WTC11 (cell line): ENCODE measurements around the gene PCDH7.

Experiments used
- ATF1 ChIP-seq: sonication (generic); formaldehyde crosslinking; IDR thresholded peaks from 2 replicates; pipeline ENCODE4 v1.8.1; 2023; ENCODE audit warnings: mild to moderate bottlenecking, moderate library complexity, missing genetic modification reagents
- CREM ChIP-seq: sonication (generic); formaldehyde crosslinking; IDR thresholded peaks from 2 replicates; pipeline ENCODE4 v1.8.1; 2022; ENCODE audit warnings: mild to moderate bottlenecking, missing genetic modification reagents, moderate library complexity
- FOXJ3 ChIP-seq: sonication (generic); formaldehyde crosslinking; IDR thresholded peaks from 2 replicates; pipeline ENCODE4 v1.9.0; 2021; ENCODE audit warnings: missing genetic modification reagents, mild to moderate bottlenecking, borderline replicate concordance
- FOXK1 ChIP-seq: sonication (generic); formaldehyde crosslinking; IDR thresholded peaks from 2 replicates; pipeline ENCODE4 v1.8.0; 2022; ENCODE audit warnings: mild to moderate bottlenecking, moderate library complexity, missing genetic modification reagents
- TF ChIP-seq, protein P1 (sequence below): fragments of 200-600 bp; IDR thresholded peaks from 2 replicates; pipeline ENCODE4 v1.8.0; 2022; ENCODE audit warnings: antibody characterized with exemption
- TF ChIP-seq, protein P2 (sequence below): fragments of 250-450 bp; sonication (Bioruptor Pico); IDR thresholded peaks from 2 replicates; pipeline ENCODE4 v2.1.2; 2022; ENCODE audit warnings: mild to moderate bottlenecking, moderate library complexity

DNA sequence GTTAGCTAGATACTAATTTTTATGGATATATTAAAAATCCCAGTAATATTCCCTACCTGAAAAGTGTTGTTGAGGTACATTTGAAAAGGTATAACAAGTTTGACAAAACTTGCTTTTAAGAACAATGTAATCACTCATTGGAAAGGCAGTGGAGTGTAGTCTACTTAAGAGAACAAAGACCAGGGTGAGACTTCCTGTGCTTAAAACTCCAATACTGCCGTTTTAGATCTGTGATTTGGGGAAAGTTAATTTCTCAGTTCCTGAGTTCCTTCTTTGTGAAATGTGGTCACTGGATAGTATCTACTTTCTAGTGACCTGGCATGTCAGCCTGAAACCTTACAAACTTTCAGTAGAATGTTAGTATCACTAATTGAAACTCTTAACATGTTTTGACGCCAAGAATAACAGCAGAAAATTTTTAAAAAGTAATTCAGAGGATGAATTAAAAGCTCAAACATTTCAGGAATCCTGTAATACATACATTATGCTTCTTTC lies 56.8 kb downstream of the PCDH7 start:
- TF ChIP-seq FOXJ3 (CRISPR knock-in tag) (no peak), CREM (CRISPR knock-in tag) (no peak), FOXK1 (CRISPR knock-in tag) (no peak), ATF1 (CRISPR knock-in tag) (no peak)
- TF ChIP-seq, protein P1, sequence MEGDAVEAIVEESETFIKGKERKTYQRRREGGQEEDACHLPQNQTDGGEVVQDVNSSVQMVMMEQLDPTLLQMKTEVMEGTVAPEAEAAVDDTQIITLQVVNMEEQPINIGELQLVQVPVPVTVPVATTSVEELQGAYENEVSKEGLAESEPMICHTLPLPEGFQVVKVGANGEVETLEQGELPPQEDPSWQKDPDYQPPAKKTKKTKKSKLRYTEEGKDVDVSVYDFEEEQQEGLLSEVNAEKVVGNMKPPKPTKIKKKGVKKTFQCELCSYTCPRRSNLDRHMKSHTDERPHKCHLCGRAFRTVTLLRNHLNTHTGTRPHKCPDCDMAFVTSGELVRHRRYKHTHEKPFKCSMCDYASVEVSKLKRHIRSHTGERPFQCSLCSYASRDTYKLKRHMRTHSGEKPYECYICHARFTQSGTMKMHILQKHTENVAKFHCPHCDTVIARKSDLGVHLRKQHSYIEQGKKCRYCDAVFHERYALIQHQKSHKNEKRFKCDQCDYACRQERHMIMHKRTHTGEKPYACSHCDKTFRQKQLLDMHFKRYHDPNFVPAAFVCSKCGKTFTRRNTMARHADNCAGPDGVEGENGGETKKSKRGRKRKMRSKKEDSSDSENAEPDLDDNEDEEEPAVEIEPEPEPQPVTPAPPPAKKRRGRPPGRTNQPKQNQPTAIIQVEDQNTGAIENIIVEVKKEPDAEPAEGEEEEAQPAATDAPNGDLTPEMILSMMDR: no peak
- TF ChIP-seq, protein P2, sequence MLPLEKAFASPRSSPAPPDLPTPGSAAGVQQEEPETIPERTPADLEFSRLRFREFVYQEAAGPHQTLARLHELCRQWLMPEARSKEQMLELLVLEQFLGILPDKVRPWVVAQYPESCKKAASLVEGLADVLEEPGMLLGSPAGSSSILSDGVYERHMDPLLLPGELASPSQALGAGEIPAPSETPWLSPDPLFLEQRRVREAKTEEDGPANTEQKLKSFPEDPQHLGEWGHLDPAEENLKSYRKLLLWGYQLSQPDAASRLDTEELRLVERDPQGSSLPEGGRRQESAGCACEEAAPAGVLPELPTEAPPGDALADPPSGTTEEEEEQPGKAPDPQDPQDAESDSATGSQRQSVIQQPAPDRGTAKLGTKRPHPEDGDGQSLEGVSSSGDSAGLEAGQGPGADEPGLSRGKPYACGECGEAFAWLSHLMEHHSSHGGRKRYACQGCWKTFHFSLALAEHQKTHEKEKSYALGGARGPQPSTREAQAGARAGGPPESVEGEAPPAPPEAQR (CRISPR knock-in tag): no peak
